Endothelial cell of umbilical vein (primary cell): ENCODE data around the gene NR1H2.

Source experiments
- CTCF ChIP-seq, 2 donors: IDR thresholded peaks; 1 replicate in 1 of 2; 2 replicates in 1 of 2; pipeline ENCODE4 v1.5.1; 2011; ENCODE audit warnings: low read length in 2 of 2, mild to moderate bottlenecking in 2 of 2, moderate library complexity in 2 of 2, control low read depth in 1 of 2, inconsistent platforms in 1 of 2, low read depth in 1 of 2; ENCODE audit not compliant: insufficient read depth in 1 of 2; ENCODE audit errors: extremely low read depth in 1 of 2
- POLR2A ChIP-seq: IDR thresholded peaks from 2 replicates; pipeline ENCODE4 v1.6.1; 2012; ENCODE audit warnings: low read depth, mild to moderate bottlenecking, control low read depth, low read length
- POLR2AphosphoS5 ChIP-seq: IDR thresholded peaks from 2 replicates; pipeline ENCODE4 v1.6.1; 2012; ENCODE audit warnings: low read depth, mild to moderate bottlenecking, control low read depth, low read length, moderate library complexity; ENCODE audit not compliant: insufficient read depth

DNA sequence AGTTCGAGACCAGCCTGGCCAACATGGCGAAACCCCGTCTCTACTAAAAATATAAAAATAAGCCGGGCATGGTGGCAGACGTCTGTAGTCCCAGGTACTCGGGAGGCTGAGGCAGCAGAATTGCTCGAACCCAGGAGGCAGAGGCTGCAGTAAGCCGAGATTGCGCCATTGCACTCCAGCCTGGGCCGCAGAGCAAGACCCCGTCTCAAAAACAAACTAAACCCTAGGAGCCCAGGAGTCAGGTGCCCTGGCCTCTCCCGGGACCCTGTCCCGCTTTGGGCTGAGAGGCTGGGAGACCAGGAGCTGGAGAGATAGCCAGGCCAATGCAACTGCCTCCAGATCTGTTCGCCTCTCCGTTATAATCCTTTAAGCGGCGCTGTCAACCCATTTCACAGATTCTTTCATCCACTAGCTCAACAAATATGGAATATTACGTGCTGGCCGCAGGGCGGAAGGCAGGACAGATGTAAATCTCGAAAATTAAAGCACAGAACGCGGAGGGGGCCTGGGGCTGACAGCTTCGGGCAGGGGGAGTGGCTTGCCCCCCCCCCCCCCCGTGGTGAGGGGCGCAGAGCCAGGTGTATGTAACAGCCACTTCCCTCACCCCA is 51.2 kb downstream of the NR1H2 start:
- TF ChIP-seq CTCF (IDR thresholded peaks at IDR 0.05; ENCODE audit: extremely low read depth in 1 of 2, insufficient read depth in 1 of 2, low read depth in 1 of 2, low read length in 2 of 2) (no peak), POLR2AphosphoS5 (no peak), POLR2A (no peak)
